CD4-positive, alpha-beta T cell treated with Interleukin-6 at 100 ng/mL for 8 hours (primary cell): ENCODE results near the gene IL22RA2.
"Not testable (repeated sequence)": the region's sequence is repeated elsewhere in the genome, so short reads cannot be mapped to it uniquely, and the experiment has no call there.

ENCODE experiments used
- DNase-seq: peaks from one replicate; pipeline ENCODE4 v3.0.0-alpha.2; 2020; ENCODE audit warnings: mixed read lengths, low spot score

The IL22RA2 gene

GRCh38 chr6:137123078-137123477 is 50.4 kb downstream of the IL22RA2 start:
- no peak for DNase-seq

DNA sequence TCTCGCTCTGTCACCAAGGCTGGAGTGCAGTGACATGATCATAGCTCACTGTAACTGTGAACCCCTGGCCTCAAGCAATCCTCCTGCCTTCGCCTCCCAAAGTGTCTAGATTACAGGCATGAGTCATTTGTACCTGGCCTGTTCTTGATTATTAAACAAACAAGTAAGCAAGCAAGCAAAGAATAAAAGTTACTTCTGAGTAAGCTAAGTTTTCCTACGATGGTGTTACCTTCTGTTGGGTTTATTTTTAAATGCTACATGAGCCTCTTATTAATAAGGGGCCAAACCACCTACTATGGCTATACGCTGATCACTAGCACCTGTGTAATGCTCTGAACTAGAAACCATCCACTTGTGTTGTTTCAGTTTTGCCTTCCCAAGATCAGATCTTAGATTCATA is 50.8 kb downstream of the IL22RA2 start:
- no peak for DNase-seq

GRCh38 chr6:137121401-137121997 is 51.9 kb downstream of the IL22RA2 start:
- DNase-seq, result no peak

- DNase-seq, result no peak
These were observed 52.7 kb downstream of the IL22RA2 start for GRCh38 chr6:137120748-137121147.

DNA sequence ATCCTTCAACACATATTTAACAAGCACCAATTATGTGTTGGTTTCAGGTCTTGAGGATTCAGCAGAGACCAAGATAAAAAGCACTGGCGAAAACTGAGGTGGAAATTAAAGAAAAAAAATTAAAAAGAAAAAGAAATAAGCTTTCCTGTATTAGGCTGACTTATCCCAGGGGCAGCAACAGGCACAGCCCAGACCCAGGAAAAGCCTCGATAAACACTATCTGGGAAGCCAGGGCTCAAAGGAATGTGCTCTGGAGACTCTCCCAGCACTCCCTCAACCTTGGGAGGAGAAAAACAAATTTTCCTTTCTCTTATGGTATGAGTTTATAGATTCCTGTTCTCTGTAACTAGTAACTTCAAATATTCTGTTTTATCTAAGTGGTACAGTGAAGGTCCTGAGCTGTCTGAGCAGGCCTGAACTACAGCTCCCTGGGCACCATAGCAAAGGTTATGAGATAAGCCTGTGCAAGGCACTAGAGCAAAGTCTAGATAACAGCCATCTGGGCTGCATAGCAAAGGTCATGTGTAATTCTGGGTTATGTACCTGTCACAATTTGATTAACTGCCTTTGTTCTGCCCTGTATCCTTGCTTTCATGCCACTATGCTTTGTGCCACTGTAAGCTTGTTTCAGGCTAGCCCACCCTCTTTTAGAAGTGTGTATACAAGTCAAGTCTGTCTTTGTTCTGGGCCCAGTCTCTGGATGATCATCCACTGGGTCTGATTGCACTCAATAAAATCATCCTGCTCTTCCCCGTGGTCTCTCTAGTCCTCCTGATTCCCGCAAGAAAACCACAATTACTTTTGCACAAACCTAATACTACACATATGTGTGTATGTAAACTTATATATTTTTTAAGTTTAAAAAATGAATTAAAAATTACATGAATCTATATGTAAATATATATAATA is 54.0 kb downstream of the IL22RA2 start:
- no peak for DNase-seq

GRCh38 chr6:137117581-137117980 is 55.9 kb downstream of the IL22RA2 start:
- no peak for DNase-seq

DNA sequence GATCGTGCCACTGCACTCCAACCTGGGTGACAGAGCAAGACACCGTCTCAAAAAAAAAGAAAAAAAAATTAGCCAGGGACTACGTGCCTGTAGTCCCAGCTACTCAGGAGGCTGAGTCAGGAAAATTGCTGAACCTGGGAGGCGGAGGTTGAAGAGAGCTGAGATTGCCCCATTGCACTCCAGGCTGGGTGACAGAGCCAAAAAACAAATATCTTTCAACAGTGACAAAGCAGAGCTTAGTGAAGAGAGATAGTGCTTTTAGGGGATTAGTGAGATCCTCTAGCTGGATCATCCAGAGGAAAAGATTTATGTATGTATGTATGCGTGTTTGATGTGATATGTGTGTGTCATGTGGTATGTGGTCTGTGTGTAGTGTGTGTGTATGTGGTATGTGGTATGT is 56.6 kb downstream of the IL22RA2 start:
- no peak for DNase-seq

- DNase-seq, result no peak
These were observed 57.8 kb downstream of the IL22RA2 start for GRCh38 chr6:137115658-137116057.

- DNase-seq, result no peak
These were observed 61.4 kb downstream of the IL22RA2 start for GRCh38 chr6:137112067-137112355.

- no peak for DNase-seq
These were observed 62.0 kb downstream of the IL22RA2 start for GRCh38 chr6:137111296-137112066.

DNA sequence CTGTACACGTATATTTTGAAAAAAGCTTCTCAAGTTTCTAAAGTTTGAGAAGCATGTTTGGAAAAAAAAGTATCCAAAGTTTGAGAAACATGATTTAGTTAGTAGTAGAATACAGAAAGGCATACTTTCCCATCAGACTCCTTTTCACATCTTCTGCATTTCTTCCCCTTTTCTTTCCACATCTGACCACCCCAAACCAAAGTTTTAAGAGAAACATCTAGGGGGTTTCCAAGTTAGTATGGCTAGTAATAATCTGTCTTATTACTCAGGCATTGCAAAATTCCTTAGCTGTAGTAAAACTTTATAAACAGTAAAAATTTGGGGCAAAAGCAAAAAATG is 65.7 kb downstream of the IL22RA2 start:
- no peak for DNase-seq

DNA sequence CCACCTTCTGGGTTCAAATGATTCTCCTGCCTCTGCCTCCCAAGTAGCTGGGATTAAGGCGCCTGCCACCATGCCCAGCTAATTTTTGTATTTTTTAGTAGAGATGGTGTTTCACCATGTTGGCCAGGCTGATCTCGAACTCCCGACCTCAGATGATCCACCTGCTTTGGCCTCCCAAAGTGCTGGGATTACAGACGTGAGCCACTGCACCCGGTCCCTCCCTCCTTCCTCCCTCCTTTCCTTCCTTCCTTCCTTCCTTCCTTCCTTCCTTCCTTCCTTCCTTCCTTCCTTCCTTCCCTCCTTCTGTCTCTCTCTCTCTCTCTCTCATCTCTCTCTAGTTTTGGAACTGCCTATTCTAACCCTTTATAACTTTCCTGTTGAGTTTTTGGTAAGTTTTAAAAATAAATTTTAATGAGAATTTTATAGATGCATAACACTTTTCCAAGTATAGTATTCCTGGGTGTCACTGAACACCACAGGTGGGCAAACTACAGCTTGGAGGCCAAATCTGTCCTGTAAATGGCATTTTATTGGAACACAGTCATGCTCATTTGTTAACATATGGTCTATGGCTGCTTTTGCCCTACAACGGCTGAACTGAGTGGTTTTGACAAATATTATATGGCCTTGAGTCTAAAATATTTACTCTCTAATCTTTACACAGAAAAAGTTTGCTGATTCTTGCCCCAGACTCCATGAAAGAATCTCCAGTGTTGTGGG is 66.2 kb downstream of the IL22RA2 start:
- DNase-seq, result not testable (repeated sequence)

- DNase-seq, result no peak
These were observed 67.3 kb downstream of the IL22RA2 start for GRCh38 chr6:137106183-137106582.

DNA sequence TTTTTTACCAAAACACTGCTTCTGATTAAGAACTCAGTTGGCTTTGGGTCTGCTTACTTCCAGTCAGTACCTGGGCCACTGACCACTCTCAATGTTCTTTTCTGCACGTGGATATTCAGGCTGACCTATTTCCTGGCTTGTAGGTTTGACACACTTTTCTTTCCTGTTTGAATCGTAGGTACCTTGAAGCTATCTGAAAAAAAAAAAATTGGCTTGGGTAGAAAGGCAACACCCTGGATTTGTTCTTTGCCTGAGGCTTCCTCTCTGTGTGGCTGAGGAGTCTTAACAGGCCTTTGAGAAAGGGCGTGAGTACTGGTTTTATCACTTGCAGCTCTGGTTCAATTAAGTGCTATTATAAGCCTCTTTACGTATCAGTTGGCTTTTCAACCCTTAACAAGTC is 68.1 kb downstream of the IL22RA2 start:
- no peak for DNase-seq

GRCh38 chr6:137104926-137105325 is 68.5 kb downstream of the IL22RA2 start:
- DNase-seq, result no peak

DNA sequence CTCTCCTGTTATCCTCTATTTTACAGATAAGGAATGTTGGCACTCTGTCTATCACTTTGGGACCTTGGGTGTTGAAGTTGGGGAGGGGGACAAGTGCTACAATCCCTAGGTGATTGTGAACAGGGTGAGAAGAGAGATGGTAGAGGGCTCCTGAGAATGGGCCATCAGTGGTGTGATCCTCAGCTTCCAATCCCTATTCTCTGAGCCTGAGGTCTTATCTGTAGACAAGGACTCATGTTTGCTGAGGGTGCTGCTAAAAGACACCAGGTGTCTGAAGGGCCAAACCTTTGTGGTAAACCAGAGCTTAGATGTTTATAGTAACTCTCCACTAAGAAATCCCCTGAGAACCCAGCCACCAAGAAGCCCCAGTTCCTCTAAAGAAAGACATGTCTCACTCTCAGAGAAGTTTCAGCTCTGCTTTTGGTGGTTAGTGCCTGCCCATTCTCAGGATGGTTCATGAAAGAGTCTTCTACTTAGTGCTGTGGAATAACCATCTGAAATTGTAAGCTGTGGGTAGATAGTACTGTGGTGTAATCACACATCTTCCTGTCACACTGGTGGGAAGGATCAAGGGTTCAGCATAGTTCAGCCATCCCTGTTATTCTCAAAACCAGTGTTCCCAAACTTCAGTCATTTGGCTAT is 70.5 kb downstream of the IL22RA2 start:
- peak; percentile 12 for DNase-seq

DNA sequence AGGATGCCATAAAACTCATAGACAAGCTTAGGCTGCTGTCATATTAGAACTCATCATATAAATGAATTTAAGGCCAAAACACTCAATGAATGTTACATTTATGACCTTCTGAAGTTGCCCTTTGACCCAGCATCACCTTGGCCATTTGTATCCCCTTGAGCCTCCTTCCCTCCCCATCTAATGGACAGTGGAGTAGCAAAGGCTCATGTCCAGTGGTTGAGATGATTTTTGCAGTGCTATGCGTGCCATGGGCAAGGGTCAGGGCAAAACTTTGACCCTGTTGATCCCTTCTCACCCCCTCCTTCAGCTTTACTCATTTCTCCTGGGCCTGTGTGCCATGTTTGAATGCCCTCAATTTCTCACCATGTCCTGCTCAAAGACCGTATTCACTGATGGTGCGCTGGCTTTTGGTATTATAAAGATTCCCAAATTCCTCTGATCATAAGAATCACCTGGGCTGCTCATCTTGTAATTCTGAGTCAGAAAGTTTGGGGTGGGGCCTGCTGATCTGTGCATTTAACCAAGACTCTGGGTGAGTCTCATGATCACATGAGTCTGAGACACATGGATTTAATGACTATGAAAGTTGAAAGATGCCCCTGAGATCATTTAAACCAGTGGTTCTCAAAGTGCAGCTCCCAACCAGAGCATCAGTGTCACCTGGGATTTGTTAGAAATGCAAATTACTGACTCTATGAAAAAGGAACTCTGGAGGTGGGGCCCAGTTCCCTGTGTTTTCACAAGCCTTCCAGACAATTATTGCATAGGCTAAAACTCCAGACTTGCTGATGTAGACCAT is 71.2 kb downstream of the IL22RA2 start:
- no peak for DNase-seq

GRCh38 chr6:137099689-137100403 is 73.6 kb downstream of the IL22RA2 start:
- DNase-seq, result no peak

DNA sequence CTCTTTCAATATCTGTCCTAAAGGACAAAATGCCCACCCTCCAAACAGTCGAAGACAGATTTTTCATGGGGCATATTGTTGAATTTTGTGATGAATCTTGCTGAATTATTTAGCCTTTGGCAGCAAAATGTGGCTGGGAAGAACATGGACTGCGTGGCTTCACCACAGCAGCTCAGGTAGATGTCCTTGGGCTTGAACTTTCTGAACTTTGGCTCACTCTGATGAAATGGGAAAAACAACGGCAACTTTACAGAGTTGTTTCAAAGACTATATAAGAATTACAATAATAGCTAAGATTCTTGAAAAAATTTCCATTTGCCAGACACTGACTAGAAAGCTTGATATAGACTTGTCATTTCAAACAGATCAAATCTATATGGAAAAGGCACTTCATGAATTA is 75.9 kb downstream of the IL22RA2 start:
- no peak for DNase-seq

- no peak for DNase-seq
These were observed 76.4 kb downstream of the IL22RA2 start for GRCh38 chr6:137097057-137097456.
